ENCODE results near the gene ARHGEF5.
"Not testable (repeated sequence)": the region's sequence is repeated elsewhere in the genome, so short reads cannot be mapped to it uniquely, and the experiment has no call there.

DNA sequence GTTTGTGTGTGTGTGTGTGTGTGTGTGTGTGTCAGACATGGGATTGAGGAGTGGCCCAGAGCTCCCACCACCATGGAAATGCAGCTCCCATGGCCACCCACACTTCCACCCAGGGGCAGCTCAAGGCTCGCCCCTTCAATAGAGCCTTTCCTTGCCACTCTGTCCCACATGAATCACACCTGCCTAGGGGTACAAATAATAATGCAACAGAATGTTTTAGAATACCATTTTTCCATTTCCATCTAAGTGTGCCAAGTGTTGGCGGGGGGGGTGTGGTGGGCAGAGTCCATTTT lies 23.3 kb upstream of the ARHGEF5 start:
- not testable (repeated sequence) for TF ChIP-seq EZH2 (IDR thresholded peaks at IDR 0.05); POLR2AphosphoS5 (IDR thresholded peaks at IDR 0.05; ENCODE audit: borderline replicate concordance, low read depth, low read length); FOXP2 (optimal IDR thresholded peaks at IDR 0.05; ENCODE audit: control extremely low read depth, extremely low read length, insufficient read depth)
